ENCODE results near the gene KIR3DL2. TPM values are rescaled to one million over a fixed set of nuclear protein-coding genes. Genes with fewer than 3 reads are reported as not detected.
"Not testable (repeated sequence)": the region's sequence is repeated elsewhere in the genome, so short reads cannot be mapped to it uniquely, and the experiment has no call there.

Gene KIR3DL2
- total RNA-seq, 1 donor from 2014 or later: not detected

GRCh38 chr19:54816251-54816650, 34.0 kb upstream of the KIR3DL2 start, which contains the start of gene KIR3DL1:
TSS of gene KIR3DL1 (plus strand) at chr19:54816468.
- H3K27me3 Mint-ChIP-seq (ENCODE audit: low read depth, unreplicated experiment); H3K4me1 Mint-ChIP-seq (ENCODE audit: low read depth, unreplicated experiment); H3K27ac Mint-ChIP-seq (ENCODE audit: unreplicated experiment); H4K20me1 ChIP-seq (ENCODE audit: insufficient read depth, low read length); H3K9ac ChIP-seq (ENCODE audit: low read length); H3K4me2 ChIP-seq (ENCODE audit: low read length); H2AFZ ChIP-seq (ENCODE audit: low read depth, low read length); H3K4me3 ChIP-seq (ENCODE audit: insufficient read depth, low read depth, low read length); H3K4me1 ChIP-seq (ENCODE audit: insufficient read depth, low read length); DNase-seq (ENCODE audit: low read depth); H3K4me3 Mint-ChIP-seq (ENCODE audit: unreplicated experiment); H3K79me2 ChIP-seq (ENCODE audit: insufficient read depth, low read length); H3K9me3 ChIP-seq (ENCODE audit: insufficient read depth, low read depth, low read length); FAIRE-seq; H3K27ac ChIP-seq (ENCODE audit: low read depth, low read length); H3K36me3 Mint-ChIP-seq (ENCODE audit: low read depth, unreplicated experiment); H3K36me3 ChIP-seq (ENCODE audit: insufficient read depth, low read length); H3K27me3 ChIP-seq (ENCODE audit: insufficient read depth, low read length): not testable (repeated sequence)
- peaks cover 45% of the 10 kb centered on the region for H3K9me3 Mint-ChIP-seq (ENCODE audit: unreplicated experiment)

- no peak for DNase-seq (ENCODE audit: low read depth)
- Histone ChIP-seq H3K79me2 (ENCODE audit: insufficient read depth, low read length) (no peaks in the 10 kb centered on the region), H3K9me3 (ENCODE audit: insufficient read depth, low read depth, low read length) (peaks cover 3% of the 10 kb centered on the region), H3K4me2 (ENCODE audit: low read length) (no peak overlapping the region), H3K9ac (ENCODE audit: low read length) (no peak overlapping the region), H3K4me3 (ENCODE audit: insufficient read depth, low read depth, low read length) (no peak overlapping the region), H4K20me1 (ENCODE audit: insufficient read depth, low read length) (no peaks in the 10 kb centered on the region), H3K36me3 (ENCODE audit: insufficient read depth, low read length) (no peaks in the 10 kb centered on the region), H3K27ac (ENCODE audit: low read depth, low read length) (no peak overlapping the region), H2AFZ (ENCODE audit: low read depth, low read length) (no peak overlapping the region), H3K4me1 (ENCODE audit: insufficient read depth, low read length) (no peaks in the 10 kb centered on the region), H3K27me3 (ENCODE audit: insufficient read depth, low read length) (no peaks in the 10 kb centered on the region)
- Mint-ChIP-seq H3K4me1 (ENCODE audit: low read depth, unreplicated experiment) (no peaks in the 10 kb centered on the region), H3K27me3 (ENCODE audit: low read depth, unreplicated experiment) (no peaks in the 10 kb centered on the region), H3K4me3 (ENCODE audit: unreplicated experiment) (no peak overlapping the region), H3K27ac (ENCODE audit: unreplicated experiment) (no peak overlapping the region), H3K9me3 (ENCODE audit: unreplicated experiment) (peaks cover 41% of the 10 kb centered on the region), H3K36me3 (ENCODE audit: low read depth, unreplicated experiment) (no peaks in the 10 kb centered on the region)
- FAIRE-seq: no peak
- no peak for TF ChIP-seq EZH2 (IDR thresholded peaks at IDR 0.05; ENCODE audit: insufficient read depth, low read length)
- TF ChIP-seq CTCF (IDR thresholded peaks at IDR 0.05; ENCODE audit: insufficient read depth, low read depth, low read length): no peak
Measured at GRCh38 chr19:54817670-54818536, 32.3 kb upstream of the KIR3DL2 start.

GRCh38 chr19:54824416-54824815, 25.8 kb upstream of the KIR3DL2 start:
- not testable (repeated sequence) for H3K36me3 ChIP-seq (ENCODE audit: insufficient read depth, low read length); H4K20me1 ChIP-seq (ENCODE audit: insufficient read depth, low read length); H3K4me2 ChIP-seq (ENCODE audit: low read length); DNase-seq (ENCODE audit: low read depth); H3K79me2 ChIP-seq (ENCODE audit: insufficient read depth, low read length); H3K27ac Mint-ChIP-seq (ENCODE audit: unreplicated experiment); H3K36me3 Mint-ChIP-seq (ENCODE audit: low read depth, unreplicated experiment); H3K4me1 Mint-ChIP-seq (ENCODE audit: low read depth, unreplicated experiment); FAIRE-seq; H3K4me3 Mint-ChIP-seq (ENCODE audit: unreplicated experiment); H3K9me3 ChIP-seq (ENCODE audit: insufficient read depth, low read depth, low read length); H3K27me3 ChIP-seq (ENCODE audit: insufficient read depth, low read length); H3K27ac ChIP-seq (ENCODE audit: low read depth, low read length); H3K4me3 ChIP-seq (ENCODE audit: insufficient read depth, low read depth, low read length); H3K27me3 Mint-ChIP-seq (ENCODE audit: low read depth, unreplicated experiment); H2AFZ ChIP-seq (ENCODE audit: low read depth, low read length); H3K9ac ChIP-seq (ENCODE audit: low read length); H3K4me1 ChIP-seq (ENCODE audit: insufficient read depth, low read length)
- H3K9me3 Mint-ChIP-seq (ENCODE audit: unreplicated experiment): peaks cover 26% of the 10 kb centered on the region

GRCh38 chr19:54825326-54825725, 24.9 kb upstream of the KIR3DL2 start:
- H3K4me1 Mint-ChIP-seq (ENCODE audit: low read depth, unreplicated experiment); FAIRE-seq; H3K27ac Mint-ChIP-seq (ENCODE audit: unreplicated experiment); H3K9me3 ChIP-seq (ENCODE audit: insufficient read depth, low read depth, low read length); H3K36me3 ChIP-seq (ENCODE audit: insufficient read depth, low read length); H3K4me3 Mint-ChIP-seq (ENCODE audit: unreplicated experiment); H3K79me2 ChIP-seq (ENCODE audit: insufficient read depth, low read length); H3K27ac ChIP-seq (ENCODE audit: low read depth, low read length); H4K20me1 ChIP-seq (ENCODE audit: insufficient read depth, low read length); H3K9ac ChIP-seq (ENCODE audit: low read length); H3K4me1 ChIP-seq (ENCODE audit: insufficient read depth, low read length); H3K36me3 Mint-ChIP-seq (ENCODE audit: low read depth, unreplicated experiment); H3K27me3 Mint-ChIP-seq (ENCODE audit: low read depth, unreplicated experiment); DNase-seq (ENCODE audit: low read depth); H3K4me3 ChIP-seq (ENCODE audit: insufficient read depth, low read depth, low read length); H3K4me2 ChIP-seq (ENCODE audit: low read length); H3K27me3 ChIP-seq (ENCODE audit: insufficient read depth, low read length); H2AFZ ChIP-seq (ENCODE audit: low read depth, low read length): not testable (repeated sequence)
- H3K9me3 Mint-ChIP-seq (ENCODE audit: unreplicated experiment): peaks cover 25% of the 10 kb centered on the region

- not testable (repeated sequence) for H3K4me3 Mint-ChIP-seq (ENCODE audit: unreplicated experiment)
Measured at GRCh38 chr19:54828064-54828463, 22.2 kb upstream of the KIR3DL2 start.

More at GRCh38 chr19:54828064-54828463, 22.2 kb upstream of the KIR3DL2 start:
- not testable (repeated sequence) for H3K9me3 ChIP-seq (ENCODE audit: insufficient read depth, low read depth, low read length); H3K36me3 ChIP-seq (ENCODE audit: insufficient read depth, low read length); H4K20me1 ChIP-seq (ENCODE audit: insufficient read depth, low read length); H3K27me3 Mint-ChIP-seq (ENCODE audit: low read depth, unreplicated experiment); DNase-seq (ENCODE audit: low read depth); FAIRE-seq; H3K4me3 ChIP-seq (ENCODE audit: insufficient read depth, low read depth, low read length); H3K79me2 ChIP-seq (ENCODE audit: insufficient read depth, low read length); H3K27ac Mint-ChIP-seq (ENCODE audit: unreplicated experiment); H3K9ac ChIP-seq (ENCODE audit: low read length); H3K27ac ChIP-seq (ENCODE audit: low read depth, low read length); H2AFZ ChIP-seq (ENCODE audit: low read depth, low read length); H3K4me2 ChIP-seq (ENCODE audit: low read length); H3K36me3 Mint-ChIP-seq (ENCODE audit: low read depth, unreplicated experiment); H3K4me1 ChIP-seq (ENCODE audit: insufficient read depth, low read length); H3K27me3 ChIP-seq (ENCODE audit: insufficient read depth, low read length); H3K4me1 Mint-ChIP-seq (ENCODE audit: low read depth, unreplicated experiment)
- H3K9me3 Mint-ChIP-seq (ENCODE audit: unreplicated experiment): peaks cover 27% of the 10 kb centered on the region
